ENCODE data around the gene UBR3.

DNA sequence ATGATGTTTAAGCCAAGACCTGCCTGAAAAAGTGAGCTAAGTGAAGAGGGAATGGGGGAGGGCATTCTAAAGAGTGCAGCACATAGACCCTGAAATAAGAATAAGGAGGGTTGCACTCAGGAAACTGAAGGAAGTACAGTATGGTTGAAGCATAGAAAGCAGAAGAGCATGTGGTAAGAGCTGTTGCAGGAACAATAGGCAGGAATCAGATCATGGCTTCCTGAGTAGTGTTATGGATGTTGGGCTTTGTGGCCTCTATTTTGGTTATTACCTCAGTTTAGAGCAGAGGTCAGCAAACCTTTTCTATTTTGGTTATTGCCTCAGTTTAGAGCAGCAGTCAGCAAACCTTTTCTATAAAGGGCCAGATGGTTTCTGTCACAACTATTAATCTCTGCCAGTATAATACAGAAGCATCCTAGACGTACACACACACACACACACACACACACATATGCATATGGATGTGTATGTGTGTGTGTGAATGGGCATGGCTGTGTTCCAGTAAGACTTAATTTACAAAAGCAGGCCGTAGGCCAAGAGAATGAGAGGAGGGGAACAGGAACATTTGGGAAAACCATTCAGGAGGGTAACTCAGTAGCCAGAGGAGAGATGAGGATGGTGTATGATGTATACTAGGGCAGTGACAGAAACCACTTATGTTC, 259.6 kb downstream of the UBR3 start:
- TF ChIP-seq GATA2 (IDR thresholded peaks at IDR 0.05; ENCODE audit: low read depth, low read length), result no peak
- no peak for TF ChIP-seq GATA3 (IDR thresholded peaks at IDR 0.05; ENCODE audit: low read depth, low read length)

All from SH-SY5Y (cell line).